Measurements from ENCODE around the gene CORO2A.
A peak's percentile ranks its signal among the peaks of the same experiment; 100 is the strongest.

Gene CORO2A

GRCh38 chr9:98144076-98144475, 48.4 kb downstream of the CORO2A start (continued):
- no peak for TF ChIP-seq ZNF555 (tag by site-specific recombination; conservative IDR thresholded peaks at IDR 0.05)
- TF ChIP-seq, protein P1, sequence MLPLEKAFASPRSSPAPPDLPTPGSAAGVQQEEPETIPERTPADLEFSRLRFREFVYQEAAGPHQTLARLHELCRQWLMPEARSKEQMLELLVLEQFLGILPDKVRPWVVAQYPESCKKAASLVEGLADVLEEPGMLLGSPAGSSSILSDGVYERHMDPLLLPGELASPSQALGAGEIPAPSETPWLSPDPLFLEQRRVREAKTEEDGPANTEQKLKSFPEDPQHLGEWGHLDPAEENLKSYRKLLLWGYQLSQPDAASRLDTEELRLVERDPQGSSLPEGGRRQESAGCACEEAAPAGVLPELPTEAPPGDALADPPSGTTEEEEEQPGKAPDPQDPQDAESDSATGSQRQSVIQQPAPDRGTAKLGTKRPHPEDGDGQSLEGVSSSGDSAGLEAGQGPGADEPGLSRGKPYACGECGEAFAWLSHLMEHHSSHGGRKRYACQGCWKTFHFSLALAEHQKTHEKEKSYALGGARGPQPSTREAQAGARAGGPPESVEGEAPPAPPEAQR (tag by site-specific recombination; IDR thresholded peaks at IDR 0.05): no peak

DNA sequence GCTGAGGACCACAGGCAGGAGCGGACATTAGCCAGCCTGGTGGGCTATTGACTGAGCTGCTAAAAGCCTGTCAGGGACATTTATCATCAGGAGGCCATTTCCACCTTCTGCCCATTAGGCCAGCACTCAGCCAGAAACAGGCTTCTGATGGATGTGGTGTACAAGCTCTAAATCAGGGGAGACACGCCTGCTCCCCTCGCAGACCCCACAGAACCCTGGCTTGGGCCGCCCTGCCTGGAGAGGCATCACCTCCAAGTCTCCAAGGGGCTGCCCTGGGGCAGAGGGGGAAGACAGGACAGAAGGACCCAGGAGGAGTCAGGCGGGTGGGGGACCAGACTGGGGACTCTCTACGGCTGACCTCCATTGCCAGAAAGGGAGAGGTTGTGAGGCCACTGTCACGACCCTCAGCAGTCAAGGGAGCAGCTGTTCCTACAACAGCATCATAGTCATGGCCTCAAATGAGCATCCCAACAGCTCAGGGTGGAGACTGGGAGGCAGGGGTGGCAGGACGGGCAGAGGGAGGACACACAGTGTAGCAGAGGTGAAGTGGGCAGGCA, 49.4 kb downstream of the CORO2A start:
- no peak overlapping the region for H3K27ac ChIP-seq (ENCODE audit: extremely low read depth, low read depth, low read length)
- H3K36me3 ChIP-seq (ENCODE audit: control insufficient read depth in 2 of 2, insufficient read depth in 1 of 2, low read length in 2 of 2): no peaks in the 10 kb centered on the region
- CTCF ChIA-PET: interaction anchor here (0.6 kb wide), 1 partner anchor 49 kb away, joined by 3 read pairs; no protein-coding TSS in a partner anchor
- no peak for TF ChIP-seq ZNF530 (tag by site-specific recombination; IDR thresholded peaks at IDR 0.05; ENCODE audit: low read depth)
- no peak for TF ChIP-seq ZNF221 (tag by site-specific recombination; IDR thresholded peaks at IDR 0.05; ENCODE audit: borderline replicate concordance)
- TF ChIP-seq, protein P2, sequence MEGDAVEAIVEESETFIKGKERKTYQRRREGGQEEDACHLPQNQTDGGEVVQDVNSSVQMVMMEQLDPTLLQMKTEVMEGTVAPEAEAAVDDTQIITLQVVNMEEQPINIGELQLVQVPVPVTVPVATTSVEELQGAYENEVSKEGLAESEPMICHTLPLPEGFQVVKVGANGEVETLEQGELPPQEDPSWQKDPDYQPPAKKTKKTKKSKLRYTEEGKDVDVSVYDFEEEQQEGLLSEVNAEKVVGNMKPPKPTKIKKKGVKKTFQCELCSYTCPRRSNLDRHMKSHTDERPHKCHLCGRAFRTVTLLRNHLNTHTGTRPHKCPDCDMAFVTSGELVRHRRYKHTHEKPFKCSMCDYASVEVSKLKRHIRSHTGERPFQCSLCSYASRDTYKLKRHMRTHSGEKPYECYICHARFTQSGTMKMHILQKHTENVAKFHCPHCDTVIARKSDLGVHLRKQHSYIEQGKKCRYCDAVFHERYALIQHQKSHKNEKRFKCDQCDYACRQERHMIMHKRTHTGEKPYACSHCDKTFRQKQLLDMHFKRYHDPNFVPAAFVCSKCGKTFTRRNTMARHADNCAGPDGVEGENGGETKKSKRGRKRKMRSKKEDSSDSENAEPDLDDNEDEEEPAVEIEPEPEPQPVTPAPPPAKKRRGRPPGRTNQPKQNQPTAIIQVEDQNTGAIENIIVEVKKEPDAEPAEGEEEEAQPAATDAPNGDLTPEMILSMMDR (tag by site-specific recombination; IDR thresholded peaks at IDR 0.05): no peak
- TF ChIP-seq ZNF248 (tag by site-specific recombination; IDR thresholded peaks at IDR 0.05): no peak
- no peaks in the 10 kb centered on the region; the same call in 1 of the 2 replicates for H3K4me1 ChIP-seq (ENCODE audit: control insufficient read depth, insufficient read depth, low read length)
- no peaks in the 10 kb centered on the region for H3K9me3 ChIP-seq (ENCODE audit: control insufficient read depth, insufficient read depth, low read depth, low read length)
- no peak overlapping the region for H3K4me3 ChIP-seq (ENCODE audit: low read depth, low read length)
- POLR2A ChIA-PET: no interaction called here

- Histone ChIP-seq H3K9me3 (ENCODE audit: control insufficient read depth, insufficient read depth, low read depth, low read length) (no peaks in the 10 kb centered on the region), H3K4me3 (ENCODE audit: low read depth, low read length) (no peak overlapping the region), H3K27ac (ENCODE audit: extremely low read depth, low read depth, low read length) (no peak overlapping the region), H3K4me1 (ENCODE audit: control insufficient read depth, insufficient read depth, low read length) (no peaks in the 10 kb centered on the region; the same call in 1 of the 2 replicates), H3K36me3 (ENCODE audit: control insufficient read depth in 2 of 2, insufficient read depth in 1 of 2, low read length in 2 of 2) (no peaks in the 10 kb centered on the region)
- TF ChIP-seq ZNF416 (tag by site-specific recombination; IDR thresholded peaks at IDR 0.05) (no peak), ZBTB17 (tag by site-specific recombination; IDR thresholded peaks at IDR 0.05) (peak; percentile 60)
- ChIA-PET POLR2A (no interaction called here), CTCF (interaction anchor here (1.0 to 1.2 kb wide), 2 partner anchors 63 to 633 kb away, joined by 3 to 7 read pairs; no protein-coding TSS in a partner anchor)
These were observed 50.1 kb downstream of the CORO2A start for GRCh38 chr9:98142182-98142907.

GRCh38 chr9:98140503-98140902, 51.9 kb downstream of the CORO2A start:
- ChIA-PET CTCF (no interaction called here), POLR2A (no interaction called here)
- TF ChIP-seq MEIS1 (CRISPR knock-in tag; IDR thresholded peaks at IDR 0.05; ENCODE audit: borderline replicate concordance): no peak
- TF ChIP-seq ZNF560 (tag by site-specific recombination; IDR thresholded peaks at IDR 0.05; ENCODE audit: borderline replicate concordance): no peak
- TF ChIP-seq, protein P1 (tag by site-specific recombination; IDR thresholded peaks at IDR 0.05): no peak
- no peak for TF ChIP-seq ZNF214 (tag by site-specific recombination; IDR thresholded peaks at IDR 0.05; ENCODE audit: borderline replicate concordance)
- TF ChIP-seq FEZF1 (tag by site-specific recombination; IDR thresholded peaks at IDR 0.05): no peak
- peak; percentile 49; the same call in 1 of the 2 replicates for TF ChIP-seq ZNF121 (tag by site-specific recombination; IDR thresholded peaks at IDR 0.05)

More at GRCh38 chr9:98140503-98140902, 51.9 kb downstream of the CORO2A start:
- Histone ChIP-seq H3K9me3 (ENCODE audit: control insufficient read depth, insufficient read depth, low read depth, low read length) (no peaks in the 10 kb centered on the region), H3K4me3 (ENCODE audit: low read depth, low read length) (no peak overlapping the region), H3K4me1 (ENCODE audit: control insufficient read depth, insufficient read depth, low read length) (no peaks in the 10 kb centered on the region), H3K36me3 (ENCODE audit: control insufficient read depth in 2 of 2, insufficient read depth in 1 of 2, low read length in 2 of 2) (peaks cover 0 to 3% of the 10 kb centered on the region in 2 experiments; a peak in 1 of 3 replicates), H3K27ac (ENCODE audit: extremely low read depth, low read depth, low read length) (no peak overlapping the region)
